Endodermal cell (in vitro differentiated cells): ENCODE results near the gene TCOF1. TPM values are rescaled to one million over a fixed set of nuclear protein-coding genes. Genes with fewer than 3 reads are reported as not detected.
A peak's percentile ranks its signal among the peaks of the same experiment; 100 is the strongest.

ENCODE experiments used
- DNase-seq: peaks from one replicate; pipeline ENCODE4 v3.0.0-alpha.2; 2017
- H3K27ac ChIP-seq: 2 replicates; pipeline ENCODE4 v1.5.1; 2013; ENCODE audit warnings: mild to moderate bottlenecking, low read depth, low read length, moderate library complexity
- H3K27me3 ChIP-seq: 2 replicates; pipeline ENCODE4 v1.6.1; 2013; ENCODE audit warnings: mild to moderate bottlenecking, low read length, moderate library complexity; ENCODE audit not compliant: insufficient read depth, control insufficient read depth, poor library complexity, severe bottlenecking
- H3K36me3 ChIP-seq: 2 replicates; pipeline ENCODE4 v1.7.0; 2013; ENCODE audit warnings: mild to moderate bottlenecking, low read length, moderate library complexity; ENCODE audit not compliant: control insufficient read depth, insufficient read depth
- H3K4me1 ChIP-seq: one replicate; pipeline ENCODE4 v1.7.0; 2013; ENCODE audit warnings: low read length; ENCODE audit not compliant: control insufficient read depth, insufficient read depth
- H3K4me3 ChIP-seq: 2 replicates; pipeline ENCODE4 v1.5.1; 2013; ENCODE audit warnings: mild to moderate bottlenecking, low read length, moderate library complexity
- H3K9ac ChIP-seq: 2 replicates; pipeline ENCODE4 v1.6.1; 2013; ENCODE audit warnings: mild to moderate bottlenecking, low read length, moderate library complexity; ENCODE audit not compliant: poor library complexity, severe bottlenecking; ENCODE audit errors: extremely low read depth
- H3K9me3 ChIP-seq: 2 replicates; pipeline ENCODE4 v1.6.1; 2013; ENCODE audit warnings: mild to moderate bottlenecking, low read length, moderate library complexity; ENCODE audit not compliant: control insufficient read depth
- H3K27ac Mint-ChIP-seq: 2 replicates; pipeline ENCODE4 v1.8.0; 2020; ENCODE audit warnings: mixed read lengths
- H3K27me3 Mint-ChIP-seq: 2 replicates; pipeline ENCODE4 v1.8.0; 2021; ENCODE audit warnings: mild to moderate bottlenecking, mixed read lengths; ENCODE audit not compliant: insufficient read depth
- H3K36me3 Mint-ChIP-seq: 2 replicates; pipeline ENCODE4 v1.8.0; 2020; ENCODE audit warnings: low read depth, mixed read lengths
- H3K4me1 Mint-ChIP-seq: 2 replicates; pipeline ENCODE4 v1.8.0; 2020; ENCODE audit warnings: mixed read lengths
- H3K4me3 Mint-ChIP-seq: 2 replicates; pipeline ENCODE4 v1.8.0; 2020; ENCODE audit warnings: mild to moderate bottlenecking, moderate library complexity, mixed read lengths
- H3K9me3 Mint-ChIP-seq: 2 replicates; pipeline ENCODE4 v1.8.0; 2020; ENCODE audit warnings: mild to moderate bottlenecking, mixed read lengths
- WGBS, 2 experiments: methylation state at CpG; one replicate each; pipeline versions ENCODE4 v1.1.5 to v1.1.7; 2013; ENCODE audit warnings: missing lambda C conversion rate in 2 of 2, mixed read lengths in 1 of 2; ENCODE audit not compliant: insufficient coverage in 1 of 2, insufficient read length in 1 of 2; 5-methylcytosine and 5-hydroxymethylcytosine counted together
- long read RNA-seq, 4 experiments: library from polyadenylated mRNA in 2 of 4; library from RNA in 1 of 4; library from capped mRNA in 1 of 4; stranded (forward) in 3 of 4; unstranded in 1 of 4; transcript quantifications; one replicate each; pipeline ENCODE4 v2.0.0, GENCODE V29; 2020 to 2021; ENCODE audit warnings: inconsistent platforms in 1 of 4
- polyA plus RNA-seq, 2 experiments: library from polyadenylated mRNA; stranded (reverse); fragments of 50-300 nt; gene quantifications; one replicate each; pipeline ENCODE4 v1.2.3, GENCODE V29; 2013
- total RNA-seq, 2 donors: library from RNA; stranded (reverse); fragmentation: NEBNext Ultra II Directional in 1 of 2; extraction: Animal tissue kit (Norgen Biotek cat#: 25700) in 1 of 2; gene quantifications; 2 replicates in 1 of 2; 3 replicates in 1 of 2; pipeline ENCODE4 v1.2.1, GENCODE V29; 2021
- TF ChIP-seq, protein P1 (sequence below): fragments of 200-600 bp; sonication (generic); conservative IDR thresholded peaks from 2 replicates; pipeline ENCODE4 v1.5.0; 2021; ENCODE audit warnings: antibody characterized with exemption, mild to moderate bottlenecking

The TCOF1 gene, protein sequence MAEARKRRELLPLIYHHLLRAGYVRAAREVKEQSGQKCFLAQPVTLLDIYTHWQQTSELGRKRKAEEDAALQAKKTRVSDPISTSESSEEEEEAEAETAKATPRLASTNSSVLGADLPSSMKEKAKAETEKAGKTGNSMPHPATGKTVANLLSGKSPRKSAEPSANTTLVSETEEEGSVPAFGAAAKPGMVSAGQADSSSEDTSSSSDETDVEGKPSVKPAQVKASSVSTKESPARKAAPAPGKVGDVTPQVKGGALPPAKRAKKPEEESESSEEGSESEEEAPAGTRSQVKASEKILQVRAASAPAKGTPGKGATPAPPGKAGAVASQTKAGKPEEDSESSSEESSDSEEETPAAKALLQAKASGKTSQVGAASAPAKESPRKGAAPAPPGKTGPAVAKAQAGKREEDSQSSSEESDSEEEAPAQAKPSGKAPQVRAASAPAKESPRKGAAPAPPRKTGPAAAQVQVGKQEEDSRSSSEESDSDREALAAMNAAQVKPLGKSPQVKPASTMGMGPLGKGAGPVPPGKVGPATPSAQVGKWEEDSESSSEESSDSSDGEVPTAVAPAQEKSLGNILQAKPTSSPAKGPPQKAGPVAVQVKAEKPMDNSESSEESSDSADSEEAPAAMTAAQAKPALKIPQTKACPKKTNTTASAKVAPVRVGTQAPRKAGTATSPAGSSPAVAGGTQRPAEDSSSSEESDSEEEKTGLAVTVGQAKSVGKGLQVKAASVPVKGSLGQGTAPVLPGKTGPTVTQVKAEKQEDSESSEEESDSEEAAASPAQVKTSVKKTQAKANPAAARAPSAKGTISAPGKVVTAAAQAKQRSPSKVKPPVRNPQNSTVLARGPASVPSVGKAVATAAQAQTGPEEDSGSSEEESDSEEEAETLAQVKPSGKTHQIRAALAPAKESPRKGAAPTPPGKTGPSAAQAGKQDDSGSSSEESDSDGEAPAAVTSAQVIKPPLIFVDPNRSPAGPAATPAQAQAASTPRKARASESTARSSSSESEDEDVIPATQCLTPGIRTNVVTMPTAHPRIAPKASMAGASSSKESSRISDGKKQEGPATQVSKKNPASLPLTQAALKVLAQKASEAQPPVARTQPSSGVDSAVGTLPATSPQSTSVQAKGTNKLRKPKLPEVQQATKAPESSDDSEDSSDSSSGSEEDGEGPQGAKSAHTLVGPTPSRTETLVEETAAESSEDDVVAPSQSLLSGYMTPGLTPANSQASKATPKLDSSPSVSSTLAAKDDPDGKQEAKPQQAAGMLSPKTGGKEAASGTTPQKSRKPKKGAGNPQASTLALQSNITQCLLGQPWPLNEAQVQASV (N-terminal part only)
- total RNA-seq = 100 to 1,000 TPM in 1 of 2 donors, 10 to 100 TPM in 1; 88.8 to 107 TPM
- 50.0 TPM for polyA plus RNA-seq (2013, experiment 1 of 2)
- polyA plus RNA-seq (2013, experiment 2 of 2) = 46.1 TPM
- long read RNA-seq, experiment 1, partial matches to known transcripts = 31 of 36 reads
- long read RNA-seq, experiment 1, other reads (novel, unspliced or antisense) = 5 of 36 reads
- long read RNA-seq, experiment 2, full-length matches to known transcripts = 45 of 147 reads
- long read RNA-seq, experiment 2, partial matches to known transcripts = 54 of 147 reads
- long read RNA-seq, experiment 2, other reads (novel, unspliced or antisense) = 48 of 147 reads
- long read RNA-seq, experiment 3, full-length matches to known transcripts = 34 of 613 reads
- long read RNA-seq, experiment 3, partial matches to known transcripts = 414 of 613 reads
- long read RNA-seq, experiment 3, other reads (novel, unspliced or antisense) = 165 of 613 reads
- long read RNA-seq, experiment 4, partial matches to known transcripts = 4 of 7 reads
- long read RNA-seq, experiment 4, other reads (novel, unspliced or antisense) = 3 of 7 reads

DNA sequence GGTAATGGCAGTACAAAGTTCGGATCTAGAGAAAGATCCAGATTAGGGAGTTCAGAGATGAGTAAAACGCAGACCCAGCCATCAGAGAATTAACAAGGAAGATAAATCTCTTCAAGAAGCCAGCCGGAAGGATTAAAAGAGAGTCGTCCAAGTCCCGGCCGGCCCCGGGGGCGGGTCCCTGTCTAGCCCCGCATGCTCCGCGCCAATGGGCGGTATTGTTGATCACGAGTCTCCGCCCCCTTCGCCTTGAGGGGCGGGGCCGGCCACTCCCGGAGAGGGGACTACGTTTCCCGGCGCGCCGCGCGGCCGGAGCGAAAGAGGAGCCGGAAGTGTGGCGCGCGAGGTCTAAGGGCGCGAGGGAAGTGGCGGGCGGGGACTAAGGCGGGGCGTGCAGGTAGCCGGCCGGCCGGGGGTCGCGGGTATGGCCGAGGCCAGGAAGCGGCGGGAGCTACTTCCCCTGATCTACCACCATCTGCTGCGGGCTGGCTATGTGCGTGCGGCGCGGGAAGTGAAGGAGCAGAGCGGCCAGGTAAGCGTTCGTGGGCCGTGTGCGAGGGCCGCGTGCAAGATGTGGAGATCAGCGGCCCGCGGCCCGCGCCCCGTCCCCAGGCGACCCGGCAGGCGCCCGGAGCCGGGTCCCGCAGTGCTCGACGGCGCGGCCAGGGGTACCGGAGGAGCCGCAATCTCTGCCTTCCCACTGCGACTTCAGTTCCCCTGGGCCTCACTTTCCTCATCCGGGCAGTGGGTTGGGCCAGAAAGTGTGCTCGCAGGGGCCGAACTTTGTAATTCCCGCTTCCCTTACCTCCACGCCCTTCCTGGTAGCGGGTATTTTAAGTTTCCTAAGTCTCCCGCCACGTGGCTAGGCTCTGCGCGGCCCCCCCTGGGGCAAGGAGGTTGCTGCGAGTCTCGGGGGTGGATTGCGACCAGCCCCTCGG lies at the start of gene TCOF1:
TSS of gene TCOF1 (plus strand) at position 372 of the 935 bp plus-strand sequence. CDS start at position 422, 50 bp downstream.
- Histone ChIP-seq H3K27me3 (peaks cover 5% of the 10 kb centered on the region), H3K9me3 (no peaks in the 10 kb centered on the region), H3K4me1 (peaks cover 2% of the 10 kb centered on the region), H3K27ac (peak within 1 kb of the TSS; percentile 20), H3K36me3 (peaks cover 31% of the 10 kb centered on the region), H3K9ac (peak within 1 kb of the TSS; percentile 77), H3K4me3 (peak within 1 kb of the TSS; percentile 93)
- H3K27ac Mint-ChIP-seq = peak within 1 kb of the TSS; percentile 93
- 1% methylated on average over 35 to 90 of the region's 90 CpGs for WGBS, 2 experiments
- no peaks in the 10 kb centered on the region for H3K9me3 Mint-ChIP-seq
- TF ChIP-seq, protein P1, sequence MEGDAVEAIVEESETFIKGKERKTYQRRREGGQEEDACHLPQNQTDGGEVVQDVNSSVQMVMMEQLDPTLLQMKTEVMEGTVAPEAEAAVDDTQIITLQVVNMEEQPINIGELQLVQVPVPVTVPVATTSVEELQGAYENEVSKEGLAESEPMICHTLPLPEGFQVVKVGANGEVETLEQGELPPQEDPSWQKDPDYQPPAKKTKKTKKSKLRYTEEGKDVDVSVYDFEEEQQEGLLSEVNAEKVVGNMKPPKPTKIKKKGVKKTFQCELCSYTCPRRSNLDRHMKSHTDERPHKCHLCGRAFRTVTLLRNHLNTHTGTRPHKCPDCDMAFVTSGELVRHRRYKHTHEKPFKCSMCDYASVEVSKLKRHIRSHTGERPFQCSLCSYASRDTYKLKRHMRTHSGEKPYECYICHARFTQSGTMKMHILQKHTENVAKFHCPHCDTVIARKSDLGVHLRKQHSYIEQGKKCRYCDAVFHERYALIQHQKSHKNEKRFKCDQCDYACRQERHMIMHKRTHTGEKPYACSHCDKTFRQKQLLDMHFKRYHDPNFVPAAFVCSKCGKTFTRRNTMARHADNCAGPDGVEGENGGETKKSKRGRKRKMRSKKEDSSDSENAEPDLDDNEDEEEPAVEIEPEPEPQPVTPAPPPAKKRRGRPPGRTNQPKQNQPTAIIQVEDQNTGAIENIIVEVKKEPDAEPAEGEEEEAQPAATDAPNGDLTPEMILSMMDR = no peak
- H3K4me3 Mint-ChIP-seq = peak within 1 kb of the TSS; percentile 91
- peaks cover 15% of the 10 kb centered on the region for H3K4me1 Mint-ChIP-seq
- DNase-seq = peak; percentile 99
- peaks cover 10% of the 10 kb centered on the region for H3K27me3 Mint-ChIP-seq
- peaks cover 28% of the 10 kb centered on the region for H3K36me3 Mint-ChIP-seq

DNA sequence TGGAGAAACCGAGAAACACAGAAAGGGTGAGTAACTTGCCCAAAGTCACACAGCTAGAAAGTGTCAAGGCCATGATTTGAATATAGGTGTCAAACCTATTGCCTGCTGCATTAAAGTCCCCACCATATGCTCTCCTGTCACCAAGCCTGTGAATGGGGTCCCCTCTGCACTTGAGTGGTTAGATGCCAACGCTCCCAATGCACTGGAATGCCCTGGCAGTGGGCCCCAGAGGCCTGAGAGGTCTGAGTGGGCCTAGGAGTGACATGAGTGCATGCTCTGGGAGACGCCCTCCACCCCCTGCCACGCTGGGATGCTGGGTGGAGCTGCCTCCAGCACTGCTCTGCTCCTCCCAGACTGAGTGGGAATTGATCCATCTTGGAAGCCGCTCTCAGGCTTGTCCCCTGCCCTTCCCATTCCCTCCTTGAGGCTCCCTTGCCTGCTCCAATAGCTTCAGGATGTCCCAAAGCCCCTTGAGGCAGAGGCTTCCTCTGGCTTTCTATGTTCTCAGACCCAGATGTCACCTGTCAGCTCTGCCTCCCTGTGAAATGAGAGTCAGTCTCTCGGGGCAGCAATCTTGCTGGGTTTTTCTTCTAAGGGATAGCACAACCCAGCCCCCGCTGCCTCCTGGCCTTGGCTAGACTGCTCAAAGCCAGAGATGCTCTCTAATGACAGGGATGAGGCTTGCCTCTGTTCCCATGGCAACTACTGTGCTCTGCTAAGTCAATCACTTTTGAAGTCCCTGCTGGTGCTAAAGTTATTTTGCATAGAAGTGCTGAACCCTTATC lies 48.2 kb upstream of the TCOF1 start:
- H3K27me3 Mint-ChIP-seq = peaks cover 19% of the 10 kb centered on the region
- Histone ChIP-seq H3K4me3 (no peak overlapping the region), H3K27ac (peak overlapping the region; percentile 50), H3K9ac (no peak overlapping the region), H3K9me3 (no peaks in the 10 kb centered on the region), H3K4me1 (no peaks in the 10 kb centered on the region), H3K27me3 (peaks cover 9% of the 10 kb centered on the region), H3K36me3 (no peaks in the 10 kb centered on the region)
- no peak overlapping the region for H3K27ac Mint-ChIP-seq
- TF ChIP-seq, protein P1 = no peak
- no peaks in the 10 kb centered on the region for H3K36me3 Mint-ChIP-seq
- H3K4me3 Mint-ChIP-seq = no peak overlapping the region
- H3K9me3 Mint-ChIP-seq = no peaks in the 10 kb centered on the region
- 70 to 78% methylated on average over 6 to 7 of the region's 7 CpGs for WGBS, 2 experiments
- DNase-seq = no peak
- peaks cover 8% of the 10 kb centered on the region for H3K4me1 Mint-ChIP-seq
